DMS 273 treated with DMSO at 0.1 percent for 48 hours (cell line): ENCODE data around the gene TRPV5.

Experiments used
- DNase-seq: peaks from one replicate; lab custom pipeline; 2025; lab: John Stamatoyannopoulos, UW

Gene TRPV5

GRCh38 chr7:142940966-142941535 lies 7.5 kb upstream of the TRPV5 start:
- DNase-seq: no peak

- DNase-seq: no peak
Observed at GRCh38 chr7:142939226-142939910, 5.8 kb upstream of the TRPV5 start, which contains the start of gene LLCFC1. TSS of gene LLCFC1 (plus strand) at chr7:142939484. CDS start at chr7:142939622, 138 bp downstream.

GRCh38 chr7:142938611-142939010 lies 5.1 kb upstream of the TRPV5 start:
- DNase-seq: no peak

DNA sequence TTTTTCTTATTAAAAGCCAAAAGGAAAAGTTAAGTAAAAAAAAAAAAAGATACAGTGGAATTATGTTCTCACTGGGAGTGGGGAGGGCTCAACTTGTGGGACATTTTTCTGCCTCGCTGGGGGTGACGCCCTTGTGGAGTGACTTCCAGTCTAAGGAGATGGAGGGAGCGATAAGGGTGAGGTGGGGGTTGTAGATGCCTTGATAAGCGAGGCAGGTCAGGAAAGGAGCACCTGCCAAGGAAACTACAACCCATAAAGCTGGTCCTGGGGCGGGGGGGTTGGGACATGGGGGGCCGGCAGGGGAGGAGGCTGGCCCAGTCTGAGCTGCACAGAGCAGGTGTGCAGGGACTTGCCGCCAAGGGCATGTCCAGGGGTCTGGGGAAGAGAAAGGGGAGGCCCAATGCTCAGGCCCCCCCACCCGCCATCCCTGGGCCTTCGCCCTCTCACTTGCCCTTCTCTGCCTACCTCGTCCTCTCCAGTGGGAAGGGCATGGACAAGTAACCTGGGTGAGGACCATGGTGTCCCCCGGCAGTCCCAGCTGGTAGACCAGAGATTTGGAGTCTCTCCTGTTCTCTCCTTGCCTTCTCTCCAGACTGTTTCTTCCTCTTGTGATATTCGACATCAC lies 2.5 kb upstream of the TRPV5 start:
- DNase-seq: no peak

- no peak for DNase-seq
Observed at GRCh38 chr7:142934056-142934455, 510 bp upstream of the TRPV5 start.

DNA sequence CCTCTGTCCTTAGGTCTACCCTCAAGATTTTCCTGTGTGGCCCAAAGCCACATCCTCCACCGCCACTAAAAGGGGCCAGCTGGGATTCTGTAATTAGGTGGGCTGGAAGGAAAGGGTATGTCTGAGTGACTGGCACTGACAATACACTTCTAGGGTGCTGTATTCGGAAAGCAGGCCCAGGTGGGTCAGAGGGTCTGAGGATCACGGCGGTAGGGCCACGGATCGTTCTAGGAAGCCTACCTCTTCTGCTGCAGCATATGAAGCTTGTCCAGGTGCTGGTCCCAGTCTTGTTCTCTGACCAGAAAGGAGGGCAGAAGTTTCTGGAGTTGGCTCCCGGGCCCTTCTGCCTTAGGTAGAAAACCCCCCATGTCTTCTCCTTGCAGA lies 462 bp downstream of the TRPV5 start:
- no peak for DNase-seq

DNA sequence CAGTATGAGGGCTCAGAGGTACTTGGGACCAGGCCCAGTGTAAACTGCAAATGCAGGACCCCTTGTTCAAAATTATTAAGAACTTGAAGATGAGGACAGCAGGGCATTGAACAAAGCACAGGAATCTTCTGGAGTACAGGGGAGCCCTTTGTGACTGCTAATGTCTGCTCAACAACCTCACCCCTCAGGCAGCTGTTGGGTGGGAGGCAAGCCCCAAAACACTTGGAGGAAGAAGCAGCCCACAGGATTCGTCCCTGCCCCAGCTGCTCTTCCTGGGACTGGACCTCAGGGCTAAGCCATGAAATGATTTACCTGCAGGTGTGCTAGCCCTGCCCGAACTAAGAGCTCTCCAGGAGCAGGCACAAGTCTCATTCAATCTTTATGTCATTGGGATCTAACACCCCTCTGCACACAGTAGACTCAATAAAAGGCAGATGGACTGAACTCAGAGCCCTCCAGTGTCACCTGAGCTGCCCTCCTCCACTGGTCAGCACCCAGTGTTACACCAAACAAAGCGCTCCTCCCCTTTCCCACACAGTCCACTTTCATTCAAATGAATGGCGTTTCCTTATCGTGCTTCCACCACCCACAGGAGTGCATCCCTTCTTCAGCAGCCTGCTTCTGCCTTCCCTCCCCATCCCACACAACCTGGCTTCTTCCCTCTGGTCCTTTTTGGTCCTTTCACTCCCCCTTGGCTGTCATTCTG lies 1.0 kb downstream of the TRPV5 start:
- no peak for DNase-seq

DNA sequence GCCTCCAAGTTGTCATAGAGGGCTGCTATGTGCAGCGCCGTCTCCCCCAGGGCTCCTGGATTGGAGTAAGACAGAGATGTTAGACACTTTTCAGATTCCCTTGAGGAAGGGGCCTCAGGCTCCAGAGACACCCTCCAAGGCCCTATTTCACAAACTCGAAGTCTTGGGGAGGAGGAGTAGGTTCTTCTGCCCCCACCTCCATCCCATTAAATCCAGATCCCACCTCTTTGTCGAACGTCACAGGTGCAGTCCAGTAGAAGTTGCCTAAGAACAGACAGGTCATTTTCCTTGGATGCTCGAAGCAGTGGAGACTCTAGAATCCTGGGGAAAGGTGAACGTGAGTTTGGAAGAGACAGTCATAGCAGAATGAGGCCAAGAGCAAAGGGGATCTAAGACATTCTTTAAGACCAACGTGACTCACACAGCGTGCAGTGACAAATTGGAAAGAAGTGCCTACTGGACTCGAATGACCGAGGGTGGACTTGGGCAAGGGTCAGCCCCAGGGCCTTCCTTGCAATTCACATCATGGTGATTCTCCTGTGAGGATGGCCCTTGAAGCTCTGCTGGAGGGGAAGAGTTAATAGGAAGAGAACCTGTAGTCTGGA lies 3.3 kb downstream of the TRPV5 start:
- no peak for DNase-seq

DNA sequence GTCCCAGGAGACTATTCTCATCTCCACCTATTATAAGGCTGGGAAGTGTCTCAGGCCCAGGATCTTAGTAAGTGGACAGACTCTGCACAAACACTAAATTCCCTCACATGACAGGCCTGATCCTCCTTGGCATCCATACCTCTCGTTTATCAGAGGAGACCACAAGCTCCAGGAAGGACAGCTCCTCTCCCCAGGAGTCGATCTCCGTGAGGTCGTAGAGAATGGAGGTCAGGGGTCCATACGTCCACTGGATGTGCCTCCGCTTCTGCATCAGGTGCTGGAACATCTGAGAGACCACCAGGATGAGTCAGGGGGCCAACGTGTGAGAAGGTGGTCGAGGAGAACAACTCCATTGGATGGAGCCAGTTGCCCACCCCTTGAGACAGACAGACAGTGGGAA lies 5.6 kb downstream of the TRPV5 start:
- DNase-seq: no peak

- DNase-seq: no peak
Observed at GRCh38 chr7:142927085-142927745, 6.3 kb downstream of the TRPV5 start.

- DNase-seq: no peak
Observed at GRCh38 chr7:142925413-142925812, 8.1 kb downstream of the TRPV5 start.

- no peak for DNase-seq
Observed at GRCh38 chr7:142923391-142923790, 10.2 kb downstream of the TRPV5 start.

DNA sequence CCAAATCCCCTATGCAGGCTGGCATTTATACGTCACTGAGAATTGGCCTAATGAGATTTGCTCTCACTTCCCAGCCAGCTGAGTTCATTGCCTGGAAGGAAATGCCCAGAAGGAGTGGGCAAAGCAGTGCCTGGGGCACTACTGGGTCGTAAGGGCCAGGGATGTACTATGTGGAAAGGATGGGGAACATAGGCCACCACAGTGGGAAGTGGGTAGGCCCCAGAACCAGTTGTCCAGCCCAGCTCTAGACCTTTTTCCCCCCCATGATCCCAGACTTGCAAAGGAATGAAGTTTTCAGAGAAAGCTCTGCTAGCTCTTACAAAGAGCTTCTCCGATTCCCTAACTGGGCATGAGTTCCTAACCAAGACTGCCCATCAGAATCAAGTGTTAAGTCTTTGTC lies 13.9 kb downstream of the TRPV5 start:
- no peak for DNase-seq

DNA sequence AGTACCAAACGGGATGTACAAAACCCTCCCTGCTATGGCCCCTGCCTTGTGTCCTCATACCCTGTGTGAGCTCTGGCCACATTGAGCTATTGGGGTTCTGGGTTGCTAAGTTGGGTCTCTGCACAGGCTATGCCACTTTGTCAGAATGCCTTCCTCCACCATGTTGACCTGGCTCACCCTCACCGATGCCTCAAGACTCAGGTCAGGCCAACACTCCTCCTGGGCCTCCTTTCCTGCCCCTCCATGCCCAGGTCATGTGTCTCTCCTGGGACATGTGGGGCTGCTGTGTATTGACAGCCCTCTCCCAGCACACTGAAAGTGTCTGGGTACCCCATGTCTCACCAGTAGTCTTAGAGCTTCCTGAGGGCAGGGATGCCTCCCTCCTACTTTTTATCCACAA lies 14.6 kb downstream of the TRPV5 start:
- DNase-seq: no peak

DNA sequence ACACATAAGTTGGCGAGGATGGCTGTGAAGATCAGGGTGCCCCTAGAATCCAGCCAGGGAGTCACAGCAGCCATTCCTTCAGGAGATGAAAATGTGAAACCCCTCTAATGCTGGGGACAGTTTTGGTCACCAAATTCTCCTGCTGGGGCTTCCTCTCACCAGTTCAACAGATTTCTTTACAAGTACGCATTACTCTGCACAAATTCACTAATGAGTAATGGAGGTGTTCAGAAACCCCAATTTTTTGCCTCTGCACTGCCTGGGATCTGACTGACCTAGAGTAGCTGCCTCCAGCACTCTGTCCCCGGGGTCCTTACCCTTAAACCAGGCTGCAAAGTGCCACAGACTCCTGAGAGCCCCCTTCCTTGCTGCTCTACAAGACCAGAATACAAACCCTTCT lies 16.1 kb downstream of the TRPV5 start:
- DNase-seq: no peak

DNA sequence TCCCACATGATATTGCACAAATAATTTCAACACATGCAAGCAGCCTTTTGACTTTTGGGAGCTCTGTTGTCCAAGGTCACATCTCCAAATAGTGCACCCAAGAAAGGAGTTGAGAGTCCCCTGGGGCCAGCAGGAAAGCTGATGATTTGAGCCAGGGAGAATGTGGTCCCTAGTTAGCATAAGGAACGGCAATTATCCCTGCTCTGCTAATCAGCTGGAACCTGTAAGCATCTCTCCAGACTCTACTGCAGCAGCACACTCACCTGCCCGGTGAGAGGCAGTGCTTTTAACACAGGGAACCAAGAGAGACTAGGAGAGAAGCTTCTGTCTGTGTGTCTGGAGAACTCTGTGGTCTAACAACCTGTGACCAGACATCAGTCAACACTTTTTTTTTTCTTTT lies 17.0 kb downstream of the TRPV5 start:
- DNase-seq: no peak

DNA sequence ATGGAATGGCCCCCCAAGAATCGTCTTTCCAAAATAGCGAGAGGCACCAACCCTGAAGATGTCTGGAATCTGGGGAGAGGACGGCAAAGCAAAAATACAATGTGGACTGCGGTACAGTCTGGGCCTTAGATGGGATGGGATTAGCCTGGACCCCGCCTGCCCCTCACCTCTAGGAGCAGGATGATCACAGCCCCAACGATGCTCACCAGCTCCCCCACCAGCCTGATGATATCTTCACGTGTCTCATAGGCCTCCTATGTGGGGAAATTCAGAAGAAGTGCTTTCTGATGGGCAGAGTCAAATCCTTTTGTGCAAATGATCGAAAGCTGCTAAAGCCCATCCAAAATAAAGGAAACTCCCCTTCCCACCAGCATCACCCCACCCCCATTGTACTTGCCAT lies 18.2 kb downstream of the TRPV5 start:
- no peak for DNase-seq

GRCh38 chr7:142914121-142914520 lies 19.4 kb downstream of the TRPV5 start:
- DNase-seq: no peak

GRCh38 chr7:142913566-142913965 lies 20.0 kb downstream of the TRPV5 start:
- no peak for DNase-seq

DNA sequence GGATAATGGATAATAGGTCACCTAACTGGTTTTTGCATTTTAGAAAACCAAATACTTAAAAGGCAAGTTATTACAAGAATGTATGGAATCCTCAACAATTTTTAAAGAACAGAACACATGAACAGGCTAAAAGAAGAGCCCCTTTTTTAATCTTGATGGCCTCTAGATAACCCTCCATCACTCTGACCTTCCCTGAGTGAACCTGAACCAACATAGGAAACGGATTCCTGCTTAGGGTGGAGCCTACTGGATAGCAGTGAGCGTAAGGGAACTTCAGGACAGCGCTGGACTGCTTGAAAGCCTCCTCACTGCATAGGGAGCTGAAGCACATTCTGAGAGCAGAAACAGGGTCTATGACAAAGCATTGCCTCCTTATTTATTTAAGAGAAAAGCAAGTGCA lies 20.5 kb downstream of the TRPV5 start:
- DNase-seq: no peak

- no peak for DNase-seq
Observed at GRCh38 chr7:142910481-142910880, 23.1 kb downstream of the TRPV5 start.

GRCh38 chr7:142910031-142910433 lies 23.5 kb downstream of the TRPV5 start:
- no peak for DNase-seq
